AG08395 (cell line): ENCODE measurements around the gene RSPO3.
A peak's percentile ranks its signal among the peaks of the same experiment; 100 is the strongest.

ENCODE experiments used
- DNase-seq: peaks from one replicate; pipeline ENCODE4 v3.0.0; 2012; ENCODE audit warnings: mixed read lengths, low spot score

RSPO3 gene

DNA sequence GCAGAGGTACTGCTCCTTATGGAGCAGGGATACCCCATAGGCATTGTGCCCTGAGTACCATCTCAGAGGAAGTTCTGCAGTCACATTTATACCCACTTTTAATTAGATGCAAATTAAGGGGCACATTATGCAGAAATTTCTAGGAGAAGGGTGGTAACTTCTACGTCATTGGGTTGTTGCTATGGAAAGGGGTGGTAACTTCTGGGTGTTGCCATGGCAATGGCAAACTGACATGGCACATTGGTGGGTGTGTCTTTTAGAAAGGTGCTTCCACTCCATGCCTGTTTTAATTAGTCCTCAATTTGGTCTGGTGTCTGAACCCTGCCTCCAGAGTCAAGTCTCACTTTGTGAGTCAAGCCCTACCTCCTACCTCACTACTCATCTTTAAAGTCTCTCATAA, 42.0 kb downstream of the RSPO3 start:
- no peak for DNase-seq

GRCh38 chr6:127162836-127163235, 44.4 kb downstream of the RSPO3 start:
- DNase-seq, result no peak

GRCh38 chr6:127164036-127164435, 45.6 kb downstream of the RSPO3 start:
- no peak for DNase-seq

GRCh38 chr6:127164565-127164964, 46.1 kb downstream of the RSPO3 start:
- DNase-seq, result no peak

GRCh38 chr6:127173156-127173940, 54.9 kb downstream of the RSPO3 start:
- no peak for DNase-seq

GRCh38 chr6:127176146-127176545, 57.7 kb downstream of the RSPO3 start:
- no peak for DNase-seq

DNA sequence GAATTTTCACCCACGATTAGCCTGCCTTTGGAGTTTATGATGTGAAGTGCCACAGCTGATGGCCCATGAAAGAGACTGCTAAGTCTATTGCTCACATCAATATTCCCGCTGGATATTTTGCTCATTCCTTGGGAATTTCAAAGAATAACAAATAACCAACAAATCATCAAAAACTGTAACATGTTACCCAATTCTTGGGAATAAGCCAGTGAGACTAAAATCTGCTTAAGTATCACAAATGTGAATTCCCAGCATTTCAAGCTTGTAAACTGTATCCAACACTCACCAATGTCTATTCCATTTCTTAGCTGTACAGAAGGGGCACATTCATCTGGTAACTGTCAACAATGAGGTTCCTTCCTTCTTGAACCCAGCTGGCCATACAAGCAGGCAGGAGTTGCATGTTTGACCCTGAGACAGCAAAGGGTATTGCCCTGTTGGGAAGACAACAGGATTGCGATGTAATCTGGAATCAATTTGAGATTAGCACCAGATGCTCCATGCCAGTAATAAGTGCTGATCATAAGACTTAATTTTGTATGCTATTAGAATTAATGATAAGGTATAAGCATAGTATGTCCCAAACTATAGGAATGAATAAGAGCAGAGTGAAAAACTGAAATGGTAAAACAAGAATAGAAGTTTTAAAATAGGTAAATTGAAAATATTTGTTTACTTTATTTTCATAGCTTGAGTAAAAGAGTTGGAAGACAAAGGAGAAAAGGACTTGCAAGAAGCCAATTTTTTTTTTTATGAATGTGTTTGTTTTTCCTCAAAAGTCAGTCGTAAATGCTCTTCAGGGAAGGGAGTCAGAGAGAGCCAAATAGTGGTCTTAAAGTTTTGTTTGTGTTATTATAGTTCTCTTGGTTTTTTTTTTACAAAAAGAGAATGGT, 58.8 kb downstream of the RSPO3 start:
- DNase-seq, result peak; percentile 47

GRCh38 chr6:127177923-127178231, 59.4 kb downstream of the RSPO3 start:
- no peak for DNase-seq

- no peak for DNase-seq
Measured at GRCh38 chr6:127178746-127179145, 60.3 kb downstream of the RSPO3 start.

GRCh38 chr6:127180426-127180825, 62.0 kb downstream of the RSPO3 start:
- no peak for DNase-seq

GRCh38 chr6:127182501-127182900, 64.0 kb downstream of the RSPO3 start:
- DNase-seq, result peak; percentile 68

- DNase-seq, result no peak
Measured at GRCh38 chr6:127185437-127185995, 67.0 kb downstream of the RSPO3 start.

GRCh38 chr6:127186889-127187288, 68.4 kb downstream of the RSPO3 start:
- DNase-seq, result no peak

DNA sequence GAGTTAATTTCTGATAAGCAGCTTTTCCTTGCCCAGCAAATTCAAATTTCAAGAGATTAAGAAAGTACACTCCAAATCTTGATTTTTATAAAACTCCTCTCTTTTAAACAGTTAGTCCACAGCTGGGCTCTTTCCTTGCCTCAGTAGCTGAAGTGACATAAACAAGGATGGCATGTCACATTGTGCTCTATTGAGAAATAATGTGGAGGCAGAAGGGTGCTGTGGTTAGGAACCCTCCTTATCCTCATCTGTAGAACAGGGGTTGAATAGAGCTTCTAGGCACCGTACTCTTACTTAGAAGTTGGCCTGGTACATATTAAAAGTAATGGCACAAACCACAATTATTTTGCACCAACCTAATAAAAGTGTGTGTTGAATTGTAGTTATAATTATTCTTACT, 70.3 kb downstream of the RSPO3 start:
- no peak for DNase-seq

DNA sequence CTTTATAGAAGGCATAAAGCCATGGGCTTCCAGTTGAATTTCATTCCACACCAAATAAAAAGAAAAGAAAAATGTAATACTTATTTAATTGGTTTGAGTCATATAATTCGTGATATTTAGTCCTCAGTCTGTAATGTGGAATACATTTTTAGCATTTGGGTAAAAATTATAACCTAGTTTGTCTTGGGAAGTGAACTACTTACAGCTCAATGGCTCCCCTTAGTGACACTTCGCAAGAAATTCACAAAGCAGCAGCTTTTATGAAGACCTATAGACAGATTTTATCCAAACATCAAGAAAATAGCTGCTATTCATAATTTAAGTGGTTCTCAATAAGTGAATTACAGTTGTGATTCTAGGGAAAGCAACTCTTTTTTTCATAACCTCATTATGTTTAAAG, 72.1 kb downstream of the RSPO3 start:
- DNase-seq, result peak; percentile 40

DNA sequence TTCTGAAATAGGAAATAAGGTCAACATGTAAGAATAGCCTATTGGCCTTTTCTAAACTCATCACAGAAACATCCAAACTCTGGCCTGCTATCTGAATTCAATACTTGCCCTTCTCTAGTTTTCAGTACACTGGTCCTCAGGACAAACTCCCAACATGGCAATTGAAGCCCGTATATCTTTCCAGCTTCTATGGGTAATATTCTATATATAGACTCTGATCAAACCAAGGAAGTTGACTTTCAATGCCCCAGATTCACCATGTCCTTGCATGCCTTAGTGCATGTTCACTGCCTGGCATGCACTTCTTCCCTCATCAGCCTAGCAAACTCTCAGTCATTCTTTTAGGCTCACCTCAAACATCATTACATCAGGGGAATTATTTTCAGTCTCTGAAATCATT, 73.2 kb downstream of the RSPO3 start:
- peak; percentile 50 for DNase-seq

DNA sequence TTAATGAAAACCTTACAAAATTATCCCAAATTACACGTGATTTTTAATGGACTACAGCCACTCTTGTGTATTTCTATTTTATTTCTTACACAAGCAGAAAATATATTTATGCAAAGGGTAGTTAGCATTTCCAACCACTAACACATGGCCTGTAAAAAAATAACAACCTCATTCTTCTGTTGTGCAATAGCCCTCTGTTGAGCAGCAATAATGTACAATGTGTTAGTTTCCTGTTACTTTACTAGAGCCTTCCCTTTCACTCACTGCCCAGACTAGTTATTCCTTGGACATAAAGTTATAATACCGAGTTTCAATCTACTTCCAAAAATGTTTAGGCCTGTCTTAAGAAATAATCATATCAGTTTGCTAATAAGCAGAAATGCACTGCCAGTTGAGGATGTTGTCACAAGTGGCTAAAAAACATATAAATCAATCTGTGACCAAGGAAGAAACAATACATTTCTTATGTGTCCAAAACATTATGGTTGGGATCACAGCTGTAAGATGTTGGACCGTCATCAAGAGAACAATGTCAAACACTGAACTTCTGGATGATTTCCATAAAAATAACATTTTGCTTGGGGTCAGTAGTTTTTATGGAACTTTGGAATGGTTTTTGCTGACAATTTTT, 74.6 kb downstream of the RSPO3 start:
- peak; percentile 38 for DNase-seq

GRCh38 chr6:127195833-127196232, 77.4 kb downstream of the RSPO3 start:
- no peak for DNase-seq

DNA sequence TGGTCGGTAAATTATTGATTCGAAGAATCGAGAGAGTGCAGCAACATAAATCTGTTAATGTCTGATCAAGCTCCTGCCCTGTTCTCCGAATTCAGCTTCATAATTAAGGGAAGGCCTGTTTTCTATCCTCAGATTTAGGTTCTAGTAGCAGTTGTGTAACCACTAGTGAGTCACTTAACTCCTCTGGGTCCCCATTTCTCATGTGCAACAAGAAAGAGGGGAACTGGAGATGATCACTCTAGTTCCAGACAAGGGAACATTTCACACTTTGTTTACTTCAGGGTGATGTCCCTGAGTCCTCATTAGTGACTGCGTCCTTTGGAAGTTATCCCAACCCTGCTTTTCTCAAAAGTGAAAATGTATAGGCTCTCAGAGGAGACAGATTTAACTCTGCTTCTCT, 80.1 kb downstream of the RSPO3 start:
- DNase-seq, result peak; percentile 56

GRCh38 chr6:127199470-127199869, 81.0 kb downstream of the RSPO3 start:
- DNase-seq, result no peak

DNA sequence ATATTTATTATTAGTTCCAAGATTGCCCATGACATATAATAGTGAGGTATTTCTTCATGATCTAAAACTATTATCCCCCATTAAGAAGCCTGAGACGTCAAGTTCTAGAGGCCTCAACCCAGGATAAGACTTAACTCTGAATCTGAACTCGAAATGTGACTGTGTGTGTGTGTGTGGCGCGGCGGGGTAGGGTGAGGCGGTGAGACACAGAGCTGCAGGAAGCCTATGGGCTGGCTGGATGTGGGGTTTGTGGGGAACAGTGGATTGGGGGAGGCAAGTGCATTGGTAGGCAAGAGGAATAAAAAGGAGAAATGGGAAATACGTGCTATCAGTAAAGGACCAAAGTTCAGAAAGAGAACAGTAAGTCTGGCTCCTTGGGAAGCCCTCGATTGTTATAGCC, 81.6 kb downstream of the RSPO3 start:
- DNase-seq, result no peak

- DNase-seq, result peak; percentile 56
Measured at GRCh38 chr6:127201321-127201720, 82.8 kb downstream of the RSPO3 start.

GRCh38 chr6:127202676-127203075, 84.2 kb downstream of the RSPO3 start:
- peak; percentile 24 for DNase-seq
